Measurements from ENCODE around the gene QRICH2. TPM values are rescaled to one million over a fixed set of nuclear protein-coding genes. Genes with fewer than 3 reads are reported as not detected.
"Not testable (repeated sequence)": the region's sequence is repeated elsewhere in the genome, so short reads cannot be mapped to it uniquely, and the experiment has no call there.

The QRICH2 gene
- total RNA-seq, 3 donors from 2014 or later = 1.1 to 2.1 (median 1.2) TPM

- H3K9me3 Mint-ChIP-seq; H3K27me3 Mint-ChIP-seq (ENCODE audit: low read depth); ATAC-seq; DNase-seq; H3K4me3 Mint-ChIP-seq: not testable (repeated sequence)
- peaks cover 26% of the 10 kb centered on the region for H3K4me1 Mint-ChIP-seq (ENCODE audit: low read depth)
- peaks cover 12% of the 10 kb centered on the region for H3K36me3 Mint-ChIP-seq (ENCODE audit: insufficient read depth)
Measured at GRCh38 chr17:76226749-76227148, 81.3 kb downstream of the QRICH2 start.

DNA sequence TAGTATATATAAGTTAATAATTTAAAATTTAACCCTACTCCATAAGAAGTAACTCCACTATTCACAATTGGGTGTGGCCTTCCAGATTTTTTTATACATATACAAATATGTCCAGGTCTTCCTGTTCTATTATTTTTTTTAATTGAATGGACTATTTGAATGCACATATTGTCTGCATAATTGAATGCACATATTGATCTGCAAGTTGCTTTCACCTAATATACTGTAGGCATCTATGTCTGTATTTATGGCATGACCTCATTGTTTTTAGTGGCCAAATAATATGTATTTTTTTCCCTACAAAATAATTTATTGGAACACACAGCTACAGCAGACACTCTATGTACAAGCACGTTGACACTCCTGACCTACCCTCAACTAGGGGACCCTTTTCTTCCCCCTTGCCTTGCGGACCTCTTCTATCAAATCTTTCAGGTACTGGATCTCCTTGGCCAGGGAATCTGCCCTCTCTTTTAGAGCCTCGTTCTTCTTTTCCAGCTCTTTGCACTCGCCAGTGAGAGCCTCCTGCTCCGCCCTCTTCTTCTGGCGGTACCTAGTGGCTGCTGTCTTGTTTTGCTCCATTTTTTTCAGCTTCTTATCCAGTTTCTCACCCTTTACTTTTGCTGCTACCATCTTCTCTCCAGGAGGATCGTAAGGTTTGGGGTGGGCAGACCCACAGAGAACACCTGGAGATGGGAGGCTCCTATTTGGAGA lies 82.5 kb downstream of the QRICH2 start:
- Mint-ChIP-seq H3K4me1 (ENCODE audit: low read depth) (peaks cover 27% of the 10 kb centered on the region), H3K36me3 (ENCODE audit: insufficient read depth) (peaks cover 13% of the 10 kb centered on the region)
- H3K9me3 Mint-ChIP-seq; DNase-seq; ATAC-seq; H3K27me3 Mint-ChIP-seq (ENCODE audit: low read depth); H3K4me3 Mint-ChIP-seq: not testable (repeated sequence)

Other genes starting within 250 kb of the QRICH2 start
- gene SRP68, start 235.8 kb downstream of the QRICH2 start, total RNA-seq = 100 to 1,000 TPM in 2 of 3 donors, 10 to 100 TPM in 1; 88.4 to 114 (median 105) TPM
- gene GALR2, start 233.5 kb downstream of the QRICH2 start, total RNA-seq = 10 to 100 TPM in 2 of 3 donors, 1 to 10 TPM in 1; 6.1 to 12.6 (median 10.2) TPM
- gene ZACN, start 229.1 kb downstream of the QRICH2 start, total RNA-seq = 1 to 10 TPM; 4.9 to 9.7 (median 8.1) TPM
- gene EXOC7, start 204.5 kb downstream of the QRICH2 start, total RNA-seq = 100 to 1,000 TPM in 1 of 3 donors, 10 to 100 TPM in 2; 89.9 to 106 (median 91.0) TPM
- gene FOXJ1, start 167.0 kb downstream of the QRICH2 start, total RNA-seq = 1 to 10 TPM in 2 of 3 donors, under 1 TPM in 1; 0.71 to 2.8 (median 1.8) TPM
- 10 to 100 TPM; 13.3 to 16.7 (median 14.9) TPM for gene RNF157, start 67.8 kb downstream of the QRICH2 start, total RNA-seq
- 100 to 1,000 TPM; 162 to 196 (median 186) TPM for gene UBALD2, start 42.9 kb downstream of the QRICH2 start, total RNA-seq
- 10 to 100 TPM; 28.1 to 32.3 (median 31.8) TPM for gene PRPSAP1, start 45.6 kb upstream of the QRICH2 start, total RNA-seq
- gene SPHK1, start 76.3 kb upstream of the QRICH2 start, total RNA-seq = 10 to 100 TPM; 16.9 to 22.2 (median 17.4) TPM
- gene UBE2O, start 144.9 kb upstream of the QRICH2 start, total RNA-seq = 10 to 100 TPM; 43.2 to 45.1 (median 45.0) TPM
- gene AANAT, start 159.3 kb upstream of the QRICH2 start, total RNA-seq = not detected
- 10 to 100 TPM; 29.5 to 37.0 (median 34.3) TPM for gene RHBDF2, start 193.1 kb upstream of the QRICH2 start, total RNA-seq
- gene CYGB, start 229.4 kb upstream of the QRICH2 start, total RNA-seq = not detected
- gene PRCD, start 231.8 kb upstream of the QRICH2 start, total RNA-seq = not detected

Measured in activated T-cell treated with anti-CD3 and anti-CD28 coated beads, Interleukin-2, amount 50 U/mL, for 4 hours (primary cell).